HuH-7.5 (cell line): Measurements from ENCODE around the gene MR1.

ENCODE experiments used
- DNase-seq: peaks from one replicate; pipeline ENCODE4 v3.0.0; 2011; ENCODE audit warnings: low spot score

The MR1 gene

GRCh38 chr1:181064011-181064623 is 30.3 kb downstream of the MR1 start:
- no peak for DNase-seq

GRCh38 chr1:181064702-181065101 is 30.9 kb downstream of the MR1 start:
- DNase-seq, result no peak

- DNase-seq, result no peak
These were observed 39.9 kb downstream of the MR1 start for GRCh38 chr1:181073638-181074037.

GRCh38 chr1:181075766-181076350 is 42.1 kb downstream of the MR1 start:
- no peak for DNase-seq

GRCh38 chr1:181076852-181077251 is 43.1 kb downstream of the MR1 start:
- no peak for DNase-seq

GRCh38 chr1:181077576-181078242 is 43.9 kb downstream of the MR1 start:
- no peak for DNase-seq

- DNase-seq, result no peak
These were observed 45.6 kb downstream of the MR1 start for GRCh38 chr1:181079382-181079781.

- DNase-seq, result no peak
These were observed 46.1 kb downstream of the MR1 start for GRCh38 chr1:181079920-181080319.

GRCh38 chr1:181080556-181080955 is 46.8 kb downstream of the MR1 start:
- no peak for DNase-seq

- no peak for DNase-seq
These were observed 47.6 kb downstream of the MR1 start for GRCh38 chr1:181081395-181081794.

- DNase-seq, result peak; percentile 65
These were observed 50.2 kb downstream of the MR1 start for GRCh38 chr1:181083842-181084605.

GRCh38 chr1:181084606-181084969 is 50.8 kb downstream of the MR1 start:
- DNase-seq, result no peak

- no peak for DNase-seq
These were observed 52.3 kb downstream of the MR1 start for GRCh38 chr1:181086091-181086490.

GRCh38 chr1:181086926-181087325 is 53.1 kb downstream of the MR1 start:
- DNase-seq, result no peak

GRCh38 chr1:181087400-181087901 is 53.7 kb downstream of the MR1 start:
- no peak for DNase-seq

GRCh38 chr1:181088079-181089016 is 54.6 kb downstream of the MR1 start, which contains the start of gene IER5:
IER5 (plus strand) TSS chr1:181088700; CDS start chr1:181088903, 203 bp downstream.
- peak; percentile 85 for DNase-seq

GRCh38 chr1:181089017-181089675 is 55.4 kb downstream of the MR1 start:
- no peak for DNase-seq

GRCh38 chr1:181089676-181090544 is 56.1 kb downstream of the MR1 start:
- DNase-seq, result peak; percentile 51

- no peak for DNase-seq
These were observed 56.9 kb downstream of the MR1 start for GRCh38 chr1:181090641-181091126.
